ENCODE data around the gene MAP7.

Gene MAP7

GRCh38 chr6:136421537-136422158 lies 128.6 kb downstream of the MAP7 start:
- POLR2A ChIA-PET: no interaction called here
- no peak for TF ChIP-seq CTCF (IDR thresholded peaks at IDR 0.05; ENCODE audit: control extremely low read depth, extremely low read depth, low read depth, missing control alignments)
- no peak for DNase-seq (ENCODE audit: extremely low spot score)
- CTCF ChIA-PET: interaction anchor here (0.9 to 1.2 kb wide), 2 partner anchors 19 to 21 kb away, joined by 3 read pairs; no protein-coding TSS in a partner anchor

- ChIA-PET CTCF (interaction anchor here (1.2 kb wide), 1 partner anchor 20 kb away, joined by 3 read pairs; no protein-coding TSS in a partner anchor), POLR2A (no interaction called here)
- no peak for TF ChIP-seq CTCF (IDR thresholded peaks at IDR 0.05; ENCODE audit: control extremely low read depth, extremely low read depth, low read depth, missing control alignments)
- no peak for DNase-seq (ENCODE audit: extremely low spot score)
Measured at GRCh38 chr6:136420853-136421252, 129.4 kb downstream of the MAP7 start.

- no peak for DNase-seq (ENCODE audit: extremely low spot score)
- ChIA-PET POLR2A (no interaction called here), CTCF (interaction anchor here (1.3 kb wide), 1 partner anchor 26 kb away, joined by 3 read pairs; no protein-coding TSS in a partner anchor)
- TF ChIP-seq CTCF (IDR thresholded peaks at IDR 0.05; ENCODE audit: control extremely low read depth, extremely low read depth, low read depth, missing control alignments): no peak
Measured at GRCh38 chr6:136415351-136416007, 134.7 kb downstream of the MAP7 start.

GRCh38 chr6:136412410-136412809 lies 137.8 kb downstream of the MAP7 start:
- ChIA-PET POLR2A (no interaction called here), CTCF (no interaction called here)
- TF ChIP-seq CTCF (IDR thresholded peaks at IDR 0.05; ENCODE audit: control extremely low read depth, extremely low read depth, low read depth, missing control alignments): no peak
- DNase-seq (ENCODE audit: extremely low spot score): no peak

- no peak for DNase-seq (ENCODE audit: extremely low spot score)
- CTCF ChIA-PET: interaction anchor here (1.1 kb wide), 2 partner anchors 14 to 23 kb away, joined by 3 read pairs; no protein-coding TSS in a partner anchor
- POLR2A ChIA-PET: no interaction called here
Measured at GRCh38 chr6:136411453-136412354, 138.5 kb downstream of the MAP7 start.

More at GRCh38 chr6:136411453-136412354, 138.5 kb downstream of the MAP7 start:
- no peak for TF ChIP-seq CTCF (IDR thresholded peaks at IDR 0.05; ENCODE audit: control extremely low read depth, extremely low read depth, low read depth, missing control alignments)
